Adipocyte (in vitro differentiated cells): ENCODE data around the gene MSX2.
"Not testable (repeated sequence)": the region's sequence is repeated elsewhere in the genome, so short reads cannot be mapped to it uniquely, and the experiment has no call there.

ENCODE experiments used
- DNase-seq: peaks from one replicate; pipeline ENCODE4 v3.0.0-alpha.2; 2015; ENCODE audit warnings: low read depth
- H3K27me3 ChIP-seq: replicated peaks from 2 replicates; pipeline ENCODE4 v1.7.0; 2013; ENCODE audit warnings: mild to moderate bottlenecking, low read length, moderate library complexity; ENCODE audit not compliant: control insufficient read depth, insufficient read depth
- H3K36me3 ChIP-seq: 2 replicates; pipeline ENCODE4 v1.7.0; 2013; ENCODE audit warnings: low read length, mild to moderate bottlenecking, moderate library complexity; ENCODE audit not compliant: control insufficient read depth, insufficient read depth, severe bottlenecking
- H3K4me1 ChIP-seq: 2 replicates; pipeline ENCODE4 v1.7.0; 2013; ENCODE audit warnings: mild to moderate bottlenecking, low read length, moderate library complexity; ENCODE audit not compliant: control insufficient read depth, insufficient read depth
- H3K4me3 ChIP-seq: 2 replicates; pipeline ENCODE4 v1.7.0; 2013; ENCODE audit warnings: mild to moderate bottlenecking, low read length, moderate library complexity
- H3K9ac ChIP-seq: 2 replicates; pipeline ENCODE4 v1.7.0; 2013; ENCODE audit warnings: mild to moderate bottlenecking, low read length, moderate library complexity
- H3K9me3 ChIP-seq: 2 replicates; pipeline ENCODE4 v1.7.0; 2013; ENCODE audit warnings: mild to moderate bottlenecking, low read length, moderate library complexity; ENCODE audit not compliant: control insufficient read depth

MSX2 gene

DNA sequence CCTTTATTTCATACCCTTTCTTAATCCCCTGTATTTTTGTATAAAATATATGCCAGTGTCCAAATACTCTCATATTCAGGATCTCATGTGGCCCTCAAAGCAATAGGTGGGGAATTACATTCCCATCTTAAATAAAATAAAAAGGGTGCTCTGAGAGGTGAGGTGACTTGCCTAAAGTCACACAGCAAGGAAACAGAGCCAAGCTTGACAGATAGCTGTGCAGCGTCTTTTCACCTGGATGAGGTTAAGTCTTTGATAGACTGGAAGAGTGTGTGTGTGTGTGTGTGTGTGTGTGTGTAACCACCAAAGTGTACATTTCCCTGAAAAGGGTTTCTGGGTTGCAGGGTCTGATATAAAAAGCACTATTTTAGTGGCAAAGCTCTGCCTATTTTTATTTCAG lies 12.4 kb downstream of the MSX2 start:
- peaks cover 19% of the 10 kb centered on the region for H3K4me1 ChIP-seq
- H3K9ac ChIP-seq = no peak overlapping the region
- DNase-seq = no peak
- H3K4me3 ChIP-seq = no peak overlapping the region
- H3K36me3 ChIP-seq = no peaks in the 10 kb centered on the region
- H3K27me3 ChIP-seq = peaks cover 25% of the 10 kb centered on the region
- H3K9me3 ChIP-seq = no peaks in the 10 kb centered on the region

DNA sequence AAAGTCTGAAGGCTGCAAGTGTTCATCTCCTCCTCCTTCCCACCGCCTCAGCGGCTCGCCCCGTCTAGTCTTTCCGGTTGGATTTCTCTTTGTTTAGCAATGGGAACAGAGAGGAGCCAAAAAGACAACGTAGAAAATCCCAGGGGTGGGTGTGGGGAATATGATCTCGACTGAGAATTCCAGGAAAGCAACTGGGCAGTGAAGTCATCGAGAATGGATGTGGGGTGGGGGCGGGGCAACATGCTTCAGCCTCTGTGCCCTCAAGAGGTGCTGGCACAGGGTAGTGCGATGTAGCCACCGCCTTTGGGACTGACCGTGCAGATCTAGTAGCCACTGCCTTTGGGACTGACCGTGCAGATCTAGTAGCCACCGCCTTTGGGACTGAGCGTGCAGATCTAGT lies 12.9 kb downstream of the MSX2 start:
- H3K4me3 ChIP-seq = no peak overlapping the region
- H3K4me1 ChIP-seq = peaks cover 18% of the 10 kb centered on the region
- H3K27me3 ChIP-seq = peaks cover 19% of the 10 kb centered on the region
- no peak overlapping the region for H3K9ac ChIP-seq
- no peaks in the 10 kb centered on the region for H3K36me3 ChIP-seq
- H3K9me3 ChIP-seq = no peaks in the 10 kb centered on the region
- no peak for DNase-seq

DNA sequence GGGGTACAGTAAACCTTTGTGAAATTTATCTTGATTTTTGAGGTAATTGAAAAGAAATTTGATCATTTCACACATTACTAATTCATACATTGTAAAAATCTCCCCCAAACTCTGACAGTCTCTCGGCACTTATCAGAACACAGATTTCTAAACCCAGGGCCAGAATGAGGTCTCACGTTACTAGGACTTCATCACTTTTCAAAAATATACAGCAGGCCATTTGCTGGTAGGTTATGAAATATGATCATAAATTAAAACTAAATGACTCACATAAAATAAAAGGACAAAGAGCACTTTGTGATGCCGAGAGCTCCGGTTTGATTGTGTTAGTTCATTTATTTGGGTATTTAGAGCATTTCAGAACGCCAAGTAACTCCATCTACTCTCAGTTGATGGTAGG lies 17.0 kb downstream of the MSX2 start:
- Histone ChIP-seq H3K9ac (no peak overlapping the region), H3K4me1 (peaks cover 9% of the 10 kb centered on the region), H3K36me3 (no peaks in the 10 kb centered on the region), H3K27me3 (no peaks in the 10 kb centered on the region), H3K4me3 (no peak overlapping the region), H3K9me3 (no peaks in the 10 kb centered on the region)
- DNase-seq = no peak

DNA sequence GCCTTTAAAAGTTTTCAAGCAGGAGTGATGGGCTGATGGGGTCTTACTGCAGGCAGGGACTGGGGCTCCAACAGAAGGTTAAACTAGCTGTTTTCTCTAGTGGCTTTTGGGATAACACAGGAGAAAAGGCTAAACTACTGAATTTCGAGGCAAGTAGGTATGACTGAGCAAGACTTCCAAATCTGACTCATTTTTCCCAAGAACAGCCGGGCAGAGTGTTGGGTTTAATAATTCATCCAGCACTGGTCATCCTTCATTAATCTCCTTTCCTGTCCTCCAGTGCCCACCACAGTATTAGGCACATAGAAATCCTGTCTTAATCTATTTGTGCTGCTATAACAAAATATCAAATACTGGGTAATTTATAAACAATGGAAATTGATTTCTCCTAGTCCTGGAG lies 20.5 kb downstream of the MSX2 start:
- no peak overlapping the region for H3K9ac ChIP-seq
- no peak for DNase-seq
- no peaks in the 10 kb centered on the region for H3K36me3 ChIP-seq
- no peak overlapping the region for H3K4me3 ChIP-seq
- H3K9me3 ChIP-seq = no peaks in the 10 kb centered on the region
- H3K27me3 ChIP-seq = peaks cover 10% of the 10 kb centered on the region
- no peaks in the 10 kb centered on the region for H3K4me1 ChIP-seq

DNA sequence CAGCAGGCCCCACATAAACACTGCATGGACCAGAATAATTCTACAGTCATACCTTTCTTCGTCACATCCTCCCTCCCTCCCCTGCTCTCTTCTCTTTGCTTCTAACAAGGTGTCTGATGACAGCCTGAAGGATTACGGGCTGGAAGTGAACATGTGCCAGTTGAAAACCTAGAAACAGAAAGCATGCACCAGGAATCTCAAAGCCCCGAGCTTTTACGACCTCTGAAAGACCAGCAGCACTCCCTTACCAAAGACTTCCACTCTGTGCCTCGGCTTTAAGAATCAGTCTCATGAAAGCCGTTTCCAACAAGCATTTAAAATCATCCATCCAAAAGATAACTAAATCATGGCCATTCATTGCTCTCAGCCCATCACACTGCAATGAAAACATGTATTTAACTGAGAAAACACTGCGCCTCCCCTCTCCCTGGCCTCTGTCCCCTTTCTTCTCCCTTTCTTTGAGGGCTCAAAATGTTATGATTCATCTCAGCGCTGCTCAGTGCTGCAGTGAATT lies 21.3 kb downstream of the MSX2 start:
- Histone ChIP-seq H3K9me3 (no peaks in the 10 kb centered on the region), H3K36me3 (no peaks in the 10 kb centered on the region), H3K4me3 (no peak overlapping the region), H3K27me3 (peaks cover 10% of the 10 kb centered on the region), H3K4me1 (no peaks in the 10 kb centered on the region), H3K9ac (no peak overlapping the region)
- no peak for DNase-seq

- H3K4me3 ChIP-seq = peak overlapping the region; percentile 81
- H3K9ac ChIP-seq = no peak overlapping the region
- DNase-seq = peak; percentile 49
- peaks cover 27% of the 10 kb centered on the region for H3K27me3 ChIP-seq
- no peaks in the 10 kb centered on the region for H3K36me3 ChIP-seq
- no peaks in the 10 kb centered on the region for H3K4me1 ChIP-seq
- no peaks in the 10 kb centered on the region for H3K9me3 ChIP-seq
Observed at GRCh38 chr5:174750711-174751110, 26.3 kb downstream of the MSX2 start.

DNA sequence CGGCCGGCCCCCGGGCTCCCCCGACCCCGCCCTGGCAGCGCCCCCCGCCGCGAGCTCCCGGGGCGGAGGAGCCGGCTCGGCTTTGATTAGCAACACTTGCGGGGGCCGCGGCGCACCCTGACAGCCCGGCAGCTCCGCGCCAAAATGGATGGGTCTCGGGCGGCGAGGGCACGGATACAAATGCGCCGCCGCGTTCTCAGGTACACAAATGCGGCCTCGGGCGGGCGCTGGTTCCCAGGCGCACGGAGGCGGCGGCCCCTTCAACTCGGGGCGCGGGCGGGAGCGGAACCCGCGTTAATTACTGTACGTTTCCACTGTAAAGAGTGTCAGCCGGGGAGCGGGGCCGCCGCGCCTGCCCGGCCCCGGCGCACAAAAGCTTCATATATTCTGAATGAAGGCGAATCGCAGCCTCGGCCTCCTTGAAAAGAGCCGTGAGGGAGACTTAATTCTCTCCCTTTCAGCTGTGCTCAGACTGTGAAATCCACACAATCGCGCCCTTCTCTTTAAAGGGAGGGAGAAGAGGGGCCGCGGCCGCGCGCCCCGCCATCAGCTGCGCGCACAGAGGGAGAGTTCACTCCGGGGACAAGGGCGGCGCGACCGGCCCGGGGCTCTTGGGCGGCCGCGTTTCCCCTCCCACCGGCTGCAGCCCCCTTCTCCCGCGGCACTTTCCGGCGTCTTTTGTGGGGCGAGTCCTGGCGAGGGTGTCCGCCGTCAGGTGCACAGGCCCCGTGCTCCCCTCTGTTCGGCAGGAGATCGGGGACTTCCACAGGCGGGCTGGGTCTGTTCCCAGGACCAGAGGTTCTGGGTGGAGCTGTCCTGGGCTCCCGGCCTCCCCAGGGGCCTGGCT lies 27.0 kb downstream of the MSX2 start:
- no peaks in the 10 kb centered on the region for H3K36me3 ChIP-seq
- H3K27me3 ChIP-seq = peaks cover 29% of the 10 kb centered on the region
- H3K4me1 ChIP-seq = no peaks in the 10 kb centered on the region
- DNase-seq = peak; percentile 47
- no peaks in the 10 kb centered on the region for H3K9me3 ChIP-seq
- H3K4me3 ChIP-seq = peak overlapping the region; percentile 81
- peak overlapping the region; percentile 54 for H3K9ac ChIP-seq

DNA sequence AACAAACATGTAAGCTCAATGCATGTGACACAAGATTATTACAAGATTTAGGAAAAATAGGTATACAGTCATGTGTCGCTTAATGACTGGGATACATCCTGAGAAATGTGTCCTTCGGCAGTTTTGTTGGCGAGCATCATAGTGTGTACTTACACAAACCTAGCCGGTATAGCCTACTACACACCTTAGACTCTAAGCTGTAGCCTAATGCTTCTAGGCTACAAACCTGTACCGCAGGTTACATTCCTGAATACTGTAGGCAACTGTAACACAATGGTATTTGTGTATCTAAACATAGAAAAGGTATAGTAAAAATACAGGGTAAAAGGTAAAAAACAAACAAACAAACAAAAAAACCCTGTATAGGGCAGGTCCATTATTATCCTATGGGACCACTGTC lies 27.7 kb downstream of the MSX2 start:
- H3K4me1 ChIP-seq = no peaks in the 10 kb centered on the region
- no peaks in the 10 kb centered on the region for H3K9me3 ChIP-seq
- H3K9ac ChIP-seq = no peak overlapping the region
- peaks cover 29% of the 10 kb centered on the region for H3K27me3 ChIP-seq
- no peak for DNase-seq
- no peaks in the 10 kb centered on the region for H3K36me3 ChIP-seq
- peak overlapping the region; percentile 81 for H3K4me3 ChIP-seq

DNA sequence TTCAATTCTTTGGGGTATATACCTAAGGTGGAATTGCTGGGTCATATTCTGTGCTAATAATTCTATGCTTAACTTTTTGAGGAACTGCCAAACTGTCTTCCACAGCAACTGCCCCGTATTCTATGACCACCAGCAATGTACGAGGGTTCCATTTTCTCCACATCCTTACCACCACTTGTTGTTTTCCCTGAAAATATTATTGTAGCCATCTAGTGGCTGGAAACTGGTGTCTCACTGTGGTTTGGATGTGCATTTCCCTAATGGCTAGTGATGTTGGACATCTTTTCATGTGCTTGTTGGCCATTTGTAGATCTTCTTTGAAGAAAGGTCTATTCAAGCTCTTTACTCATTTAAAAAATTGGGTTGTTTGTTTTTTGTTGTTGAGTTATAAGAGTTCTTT lies 30.7 kb downstream of the MSX2 start:
- no peak overlapping the region for H3K9ac ChIP-seq
- no peak overlapping the region for H3K4me3 ChIP-seq
- H3K27me3 ChIP-seq = peaks cover 19% of the 10 kb centered on the region
- H3K36me3 ChIP-seq = no peaks in the 10 kb centered on the region
- no peaks in the 10 kb centered on the region for H3K9me3 ChIP-seq
- no peaks in the 10 kb centered on the region for H3K4me1 ChIP-seq
- peak; percentile 45 for DNase-seq

DNA sequence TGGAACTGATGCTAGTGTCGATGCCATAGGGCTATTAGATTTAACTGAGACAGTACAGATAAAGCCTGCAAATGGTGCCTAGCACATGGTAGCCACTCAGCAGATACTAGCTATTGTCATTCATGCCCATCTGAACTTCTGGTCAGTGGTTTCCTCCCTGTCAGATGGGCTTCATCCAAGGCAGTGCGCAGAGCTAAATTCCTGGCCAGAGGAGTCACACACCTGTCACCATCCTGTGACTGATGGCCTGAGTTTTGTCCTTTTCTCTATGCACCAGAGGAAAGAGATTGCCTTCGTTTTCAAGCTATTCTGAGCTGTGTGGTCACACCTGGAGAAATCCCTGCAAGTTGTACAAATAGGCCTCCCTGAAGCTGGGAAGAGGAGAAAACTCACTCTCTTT lies 34.7 kb downstream of the MSX2 start:
- H3K27me3 ChIP-seq = peaks cover 5% of the 10 kb centered on the region
- no peak overlapping the region for H3K4me3 ChIP-seq
- H3K36me3 ChIP-seq = no peaks in the 10 kb centered on the region
- H3K4me1 ChIP-seq = no peaks in the 10 kb centered on the region
- H3K9ac ChIP-seq = no peak overlapping the region
- DNase-seq = no peak
- no peaks in the 10 kb centered on the region for H3K9me3 ChIP-seq

DNA sequence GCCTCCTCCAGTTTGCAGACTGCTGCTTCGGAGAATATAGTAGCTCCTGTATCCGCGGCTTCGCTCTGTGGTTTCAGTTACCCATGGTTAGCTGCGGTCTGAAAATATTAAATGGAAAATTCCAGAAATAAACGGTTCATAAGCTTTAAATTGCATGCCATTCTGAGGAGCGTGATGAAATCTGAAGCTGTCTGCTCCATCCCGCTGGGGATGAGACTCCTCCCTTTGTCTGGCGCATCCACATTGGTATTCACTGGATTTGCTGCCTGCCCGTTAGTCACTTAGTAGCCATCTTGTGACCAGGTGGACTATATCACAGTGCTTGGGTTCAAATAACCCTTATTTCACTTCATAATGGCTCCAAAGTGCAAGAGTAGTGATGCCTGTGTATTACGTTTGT lies 36.3 kb downstream of the MSX2 start:
- Histone ChIP-seq H3K4me1 (no peaks in the 10 kb centered on the region), H3K9me3 (no peaks in the 10 kb centered on the region), H3K27me3 (peaks cover 4% of the 10 kb centered on the region), H3K36me3 (no peaks in the 10 kb centered on the region), H3K4me3 (no peak overlapping the region), H3K9ac (no peak overlapping the region)
- DNase-seq = no peak

DNA sequence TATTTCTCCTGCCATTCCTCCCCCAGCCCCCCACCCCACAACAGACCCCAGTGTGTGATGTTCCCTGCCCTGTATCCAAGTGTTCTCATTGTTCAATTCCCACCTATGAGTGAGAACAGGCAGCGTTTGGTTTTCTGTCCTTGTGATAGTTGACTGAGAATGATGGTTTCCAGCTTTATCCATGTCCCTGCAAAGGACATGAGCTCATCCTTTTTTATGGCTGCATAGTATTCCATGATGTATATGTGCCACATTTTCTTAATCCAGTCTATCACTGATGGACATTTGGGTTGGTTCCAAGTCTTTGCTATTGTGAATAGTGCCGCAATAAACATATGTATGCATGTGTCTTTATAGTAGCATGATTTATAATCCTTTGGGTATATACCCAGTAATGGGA lies 37.0 kb downstream of the MSX2 start:
- H3K9ac ChIP-seq, H3K9me3 ChIP-seq, H3K36me3 ChIP-seq, H3K27me3 ChIP-seq, H3K4me3 ChIP-seq, H3K4me1 ChIP-seq, DNase-seq: not testable (repeated sequence)
